ENCODE results near the gene TP63.

Gene TP63

DNA sequence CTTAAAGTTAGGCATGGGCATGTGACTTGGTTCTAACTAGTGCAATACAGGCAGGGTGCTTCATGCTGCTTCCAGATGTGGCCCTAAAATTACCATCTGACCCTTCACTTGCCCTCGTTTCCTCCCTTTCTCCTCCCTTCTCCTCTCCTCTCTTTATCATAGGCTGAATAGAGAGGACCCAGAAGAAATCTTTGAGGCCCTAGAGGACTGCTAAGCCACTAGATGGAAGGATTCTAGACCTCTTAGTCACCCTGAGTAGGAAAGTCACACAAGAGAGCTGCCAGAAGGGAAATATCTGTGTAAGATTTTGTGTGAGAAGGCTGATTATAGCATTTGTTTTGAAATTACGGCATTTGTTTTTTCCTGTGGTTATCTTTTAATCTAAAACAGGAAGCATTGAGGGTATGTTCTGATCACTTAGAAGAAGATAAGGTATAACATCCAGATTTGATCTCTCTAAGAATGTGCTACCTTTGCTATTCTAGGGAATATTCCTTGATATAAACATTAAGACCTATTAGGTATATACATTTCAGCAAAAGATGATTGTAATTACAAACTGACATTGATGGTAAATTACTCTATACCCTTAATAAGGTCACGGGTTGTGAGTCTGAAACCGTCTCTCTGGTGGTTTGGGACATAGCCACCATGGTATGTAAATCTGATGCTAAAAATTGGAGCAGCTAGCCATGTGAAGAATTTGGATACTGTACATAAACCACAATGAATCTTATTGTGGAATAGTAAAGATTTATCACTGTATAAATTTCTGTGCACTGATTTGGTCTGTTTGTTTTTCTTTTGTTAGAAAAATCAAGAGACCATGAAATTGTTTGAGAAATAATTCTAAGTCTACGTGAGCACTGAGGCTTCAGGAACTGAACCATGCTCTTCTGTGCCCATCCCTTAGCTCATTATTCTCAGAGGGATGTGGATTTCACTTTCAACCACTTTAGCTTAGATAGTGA lies 84.1 kb downstream of the TP63 start:
- H3K4me3 ChIP-seq (ENCODE audit: low read depth, low read length), result no peak overlapping the region
- ChIA-PET CTCF (interaction anchor here (1.3 kb wide), 1 partner anchor 22 kb away, joined by 3 read pairs; no protein-coding TSS in a partner anchor), POLR2A (no interaction called here)
- TF ChIP-seq, protein P1, sequence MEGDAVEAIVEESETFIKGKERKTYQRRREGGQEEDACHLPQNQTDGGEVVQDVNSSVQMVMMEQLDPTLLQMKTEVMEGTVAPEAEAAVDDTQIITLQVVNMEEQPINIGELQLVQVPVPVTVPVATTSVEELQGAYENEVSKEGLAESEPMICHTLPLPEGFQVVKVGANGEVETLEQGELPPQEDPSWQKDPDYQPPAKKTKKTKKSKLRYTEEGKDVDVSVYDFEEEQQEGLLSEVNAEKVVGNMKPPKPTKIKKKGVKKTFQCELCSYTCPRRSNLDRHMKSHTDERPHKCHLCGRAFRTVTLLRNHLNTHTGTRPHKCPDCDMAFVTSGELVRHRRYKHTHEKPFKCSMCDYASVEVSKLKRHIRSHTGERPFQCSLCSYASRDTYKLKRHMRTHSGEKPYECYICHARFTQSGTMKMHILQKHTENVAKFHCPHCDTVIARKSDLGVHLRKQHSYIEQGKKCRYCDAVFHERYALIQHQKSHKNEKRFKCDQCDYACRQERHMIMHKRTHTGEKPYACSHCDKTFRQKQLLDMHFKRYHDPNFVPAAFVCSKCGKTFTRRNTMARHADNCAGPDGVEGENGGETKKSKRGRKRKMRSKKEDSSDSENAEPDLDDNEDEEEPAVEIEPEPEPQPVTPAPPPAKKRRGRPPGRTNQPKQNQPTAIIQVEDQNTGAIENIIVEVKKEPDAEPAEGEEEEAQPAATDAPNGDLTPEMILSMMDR (IDR thresholded peaks at IDR 0.05; ENCODE audit: insufficient read depth, low read length, missing control alignments), result no peak
- peak; percentile 64 for DNase-seq (ENCODE audit: low read depth, low spot score)

DNA sequence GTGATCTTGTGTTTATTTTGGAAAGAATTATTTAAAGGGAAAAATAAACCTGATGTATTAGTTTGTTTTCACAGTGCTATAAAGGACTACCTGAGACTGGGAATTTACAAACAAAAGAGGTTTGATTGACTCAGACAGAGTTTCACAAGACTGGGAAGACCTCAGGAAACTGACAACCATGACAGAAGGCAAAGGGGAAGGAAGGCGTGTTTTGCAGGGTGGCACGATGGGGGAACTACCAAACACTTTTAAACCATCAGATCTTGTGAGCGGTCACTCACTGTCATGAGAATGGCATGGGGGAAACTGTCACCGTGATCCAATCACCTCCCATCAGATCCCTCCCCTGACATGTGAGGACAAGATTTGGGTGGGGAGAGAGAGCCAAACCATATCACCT lies 87.0 kb downstream of the TP63 start:
- DNase-seq (ENCODE audit: low read depth, low spot score), result no peak
- no peak overlapping the region for H3K4me3 ChIP-seq (ENCODE audit: low read depth, low read length)
- ChIA-PET POLR2A (no interaction called here), CTCF (interaction anchor here (1.4 kb wide), 1 partner anchor 230 kb away, joined by 6 read pairs; no protein-coding TSS in a partner anchor)
- TF ChIP-seq, protein P1 (IDR thresholded peaks at IDR 0.05; ENCODE audit: insufficient read depth, low read length, missing control alignments), result no peak

DNA sequence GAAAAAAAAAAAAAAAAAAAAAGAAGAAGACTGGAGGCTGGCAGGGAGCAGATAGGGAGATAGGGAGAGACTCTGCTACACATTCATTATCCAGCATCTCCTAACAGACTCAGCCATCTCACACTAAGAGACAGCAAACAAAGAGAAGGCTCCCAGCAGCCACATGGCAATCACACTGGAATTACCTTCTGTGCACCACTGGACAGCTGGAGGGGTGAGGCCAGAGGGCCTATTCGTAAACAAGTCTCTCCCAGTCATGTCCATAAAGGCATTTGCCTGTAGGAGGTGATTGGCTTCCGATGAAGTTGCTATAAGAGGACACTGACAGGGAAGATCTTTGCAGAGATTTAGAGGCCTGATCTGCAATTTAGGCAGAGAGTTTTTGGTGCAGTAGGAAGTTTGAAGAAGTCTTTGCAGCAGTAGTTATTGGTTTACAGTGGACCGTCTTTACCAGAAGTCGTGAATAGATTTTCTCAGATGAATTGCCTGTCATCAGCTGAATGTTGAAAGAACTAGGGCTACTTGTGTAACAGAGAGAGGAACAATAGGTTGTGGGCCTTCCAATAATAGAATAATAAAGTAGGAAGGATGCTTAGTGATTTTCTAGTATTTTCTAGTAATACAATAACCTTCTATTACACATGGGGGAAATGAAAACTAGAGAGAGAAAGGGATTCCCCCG lies 89.7 kb downstream of the TP63 start:
- ChIA-PET CTCF (no interaction called here), POLR2A (no interaction called here)
- TF ChIP-seq, protein P1 (IDR thresholded peaks at IDR 0.05; ENCODE audit: insufficient read depth, low read length, missing control alignments), result no peak
- DNase-seq (ENCODE audit: low read depth, low spot score), result no peak
- no peak overlapping the region for H3K4me3 ChIP-seq (ENCODE audit: low read depth, low read length)

DNA sequence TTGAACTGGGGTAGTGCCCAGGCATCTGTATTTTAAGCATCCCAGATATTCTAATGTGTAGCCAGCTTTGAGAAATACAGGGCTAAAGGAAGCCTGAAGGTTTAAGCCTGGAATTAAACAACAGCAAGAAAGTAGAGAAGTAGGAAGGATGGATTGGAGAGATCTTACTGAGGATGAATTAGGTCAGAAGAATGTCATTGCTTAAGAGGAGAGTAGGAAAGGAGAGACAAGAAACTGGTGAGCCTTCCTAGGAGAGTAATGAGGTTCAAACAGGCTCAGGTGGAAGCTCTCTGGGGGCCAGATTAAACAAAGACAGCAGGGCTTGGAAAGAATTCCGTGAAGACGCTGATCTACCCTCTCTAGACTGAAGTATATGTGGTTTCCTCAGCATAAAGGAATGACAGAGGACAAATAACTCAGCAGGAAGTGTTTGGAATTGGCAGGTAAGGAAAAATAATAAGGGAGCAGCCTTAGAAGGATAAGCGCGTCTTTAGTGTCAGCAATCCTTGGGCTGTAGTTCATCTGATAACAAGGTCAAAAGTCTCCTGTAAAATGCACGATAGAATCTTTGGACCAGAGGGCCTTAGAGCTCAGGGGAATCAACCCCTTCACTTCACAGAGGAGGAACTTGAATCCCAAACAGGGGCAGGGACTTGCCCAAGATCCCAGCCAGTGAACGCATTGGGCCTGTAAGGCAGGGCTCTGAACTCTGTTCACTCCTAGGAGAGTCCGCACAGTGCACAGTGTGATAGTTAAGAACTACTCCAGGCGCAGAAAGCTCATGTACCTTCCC lies 90.9 kb downstream of the TP63 start:
- H3K4me3 ChIP-seq (ENCODE audit: low read depth, low read length), result no peak overlapping the region
- CTCF ChIA-PET, result no interaction called here
- TF ChIP-seq, protein P1 (IDR thresholded peaks at IDR 0.05; ENCODE audit: insufficient read depth, low read length, missing control alignments), result no peak
- no peak for DNase-seq (ENCODE audit: low read depth, low spot score)
- POLR2A ChIA-PET, result no interaction called here

DNA sequence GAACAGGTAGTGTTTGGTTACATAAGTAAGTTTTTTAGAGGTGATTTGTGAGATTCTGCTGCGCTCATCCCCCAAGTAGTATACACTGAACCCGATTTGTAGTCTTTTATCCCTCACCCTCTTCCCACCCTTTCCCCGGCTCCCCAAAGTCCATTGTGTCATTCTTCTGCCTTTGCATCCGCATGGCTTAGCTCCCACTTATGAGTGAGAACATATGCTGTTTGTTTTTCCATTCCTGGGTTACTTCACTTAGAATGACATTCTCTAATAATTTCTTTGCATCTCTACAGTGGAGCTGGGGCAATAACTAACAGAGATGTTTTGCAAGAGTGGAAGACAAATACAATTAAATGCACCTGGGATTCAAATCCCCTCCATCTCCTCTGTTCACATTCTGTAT lies 93.2 kb downstream of the TP63 start:
- POLR2A ChIA-PET, result no interaction called here
- no peak overlapping the region for H3K4me3 ChIP-seq (ENCODE audit: low read depth, low read length)
- TF ChIP-seq, protein P1 (IDR thresholded peaks at IDR 0.05; ENCODE audit: insufficient read depth, low read length, missing control alignments), result no peak
- CTCF ChIA-PET, result no interaction called here
- no peak for DNase-seq (ENCODE audit: low read depth, low spot score)

All from AG04449 (cell line).